H1 (cell line): ENCODE measurements around the gene TNS2.

Experiments
- ATF3 ChIP-seq: IDR thresholded peaks from 2 replicates; pipeline ENCODE4 v1.6.1; 2011; ENCODE audit warnings: low read depth, mild to moderate bottlenecking, low read length; ENCODE audit not compliant: insufficient read depth
- CHD2 ChIP-seq: IDR thresholded peaks from 2 replicates; pipeline ENCODE4 v1.6.1; 2012; ENCODE audit warnings: low read length, improper control_type of control experiment
- CREB1 ChIP-seq: IDR thresholded peaks from 2 replicates; pipeline ENCODE4 v1.6.1; 2012; ENCODE audit warnings: inconsistent platforms
- CTCF ChIP-seq, 3 experiments: IDR thresholded peaks; 1 replicate in 2 of 3; 2 replicates in 1 of 3; pipeline versions ENCODE4 v1.5.1 to v1.6.1; 2011; ENCODE audit warnings: low read length in 3 of 3, mild to moderate bottlenecking in 3 of 3, inconsistent platforms in 2 of 3, low read depth in 1 of 3, moderate library complexity in 1 of 3; ENCODE audit not compliant: insufficient read depth in 1 of 3; ENCODE audit errors: control extremely low read depth in 1 of 3
- EP300 ChIP-seq, 2 experiments: IDR thresholded peaks; 1 replicate in 1 of 2; 2 replicates in 1 of 2; pipeline ENCODE4 v1.6.1; 2011 to 2012; ENCODE audit warnings: low read depth in 2 of 2, low read length in 2 of 2, mild to moderate bottlenecking in 2 of 2, borderline replicate concordance in 1 of 2, inconsistent platforms in 1 of 2, moderate library complexity in 1 of 2
- GABPA ChIP-seq: IDR thresholded peaks from 2 replicates; pipeline ENCODE4 v1.6.1; 2011; ENCODE audit warnings: mild to moderate bottlenecking, low read length, moderate library complexity, borderline replicate concordance; ENCODE audit not compliant: insufficient read depth
- JUN ChIP-seq: IDR thresholded peaks from 2 replicates; pipeline ENCODE4 v1.6.1; 2011; ENCODE audit warnings: low read depth, mild to moderate bottlenecking, improper control_type of control experiment, low read length
- KDM1A ChIP-seq: fragments of 200-600, 300-600 bp; sonication (generic); IDR thresholded peaks from 2 replicates; pipeline ENCODE4 v1.7.1; 2016; ENCODE audit warnings: mild to moderate bottlenecking, low read length, borderline replicate concordance
- KDM5A ChIP-seq: fragments of 200-600 bp; IDR thresholded peaks from 2 replicates; pipeline ENCODE4 v1.7.1; 2012; ENCODE audit warnings: mild to moderate bottlenecking, low read length, inconsistent platforms, mixed read lengths
- POLR2A ChIP-seq, 2 experiments: IDR thresholded peaks; 1 replicate in 1 of 2; 2 replicates in 1 of 2; pipeline ENCODE4 v1.6.1; 2011; ENCODE audit warnings: low read depth in 2 of 2, low read length in 2 of 2, mild to moderate bottlenecking in 2 of 2; ENCODE audit errors: control extremely low read depth in 1 of 2
- RAD21 ChIP-seq, 2 experiments: IDR thresholded peaks in 1 of 2; conservative IDR thresholded peaks in 1 of 2; 2 replicates each; pipeline ENCODE4 v1.6.1; 2011; ENCODE audit warnings: low read depth in 2 of 2, low read length in 2 of 2, improper control_type of control experiment in 1 of 2, inconsistent platforms in 1 of 2, mild to moderate bottlenecking in 1 of 2, moderate library complexity in 1 of 2
- SIN3A ChIP-seq, 2 experiments: IDR thresholded peaks in 1 of 2; conservative IDR thresholded peaks in 1 of 2; 2 replicates each; pipeline ENCODE4 v1.6.1; 2011 to 2012; ENCODE audit warnings: low read length in 2 of 2, improper control_type of control experiment in 1 of 2, low read depth in 1 of 2, mild to moderate bottlenecking in 1 of 2
- SP4 ChIP-seq: IDR thresholded peaks from 2 replicates; pipeline ENCODE4 v1.6.1; 2012; ENCODE audit warnings: low read length, inconsistent platforms
- TCF12 ChIP-seq: IDR thresholded peaks from 2 replicates; pipeline ENCODE4 v1.6.1; 2011; ENCODE audit warnings: low read depth, mild to moderate bottlenecking, low read length

- TF ChIP-seq CTCF (IDR thresholded peaks at IDR 0.05; ENCODE audit: control extremely low read depth in 1 of 3, insufficient read depth in 1 of 3, low read depth in 1 of 3, low read length in 3 of 3) (no peak), ATF3 (no peak), TCF12 (no peak), EP300 (IDR thresholded peaks at IDR 0.05; ENCODE audit: borderline replicate concordance in 1 of 2, low read depth in 2 of 2, low read length in 2 of 2) (no peak), RAD21 (IDR thresholded peaks at IDR 0.05 in 1 of 2, conservative IDR thresholded peaks at IDR 0.05 in 1 of 2; ENCODE audit: low read depth in 2 of 2, low read length in 2 of 2) (no peak), CREB1 (no peak), KDM5A (no peak), CHD2 (no peak), SIN3A (conservative IDR thresholded peaks at IDR 0.05 in 1 of 2, IDR thresholded peaks at IDR 0.05 in 1 of 2; ENCODE audit: low read depth in 1 of 2, low read length in 2 of 2) (no peak), POLR2A (IDR thresholded peaks at IDR 0.05; ENCODE audit: control extremely low read depth in 1 of 2, low read depth in 2 of 2, low read length in 2 of 2) (no peak), GABPA (no peak), SP4 (no peak), JUN (no peak), KDM1A (no peak)
Measured at GRCh38 chr12:53056901-53057300, 7.0 kb downstream of the TNS2 start.
